Activated CD4-positive, alpha-beta T cell treated with anti-CD3 and anti-CD28 coated beads for 1 hour (primary cell): ENCODE measurements around the gene PTPRN2.
"Not testable (repeated sequence)": the region's sequence is repeated elsewhere in the genome, so short reads cannot be mapped to it uniquely, and the experiment has no call there.

Experiments used
- DNase-seq: peaks from one replicate; pipeline ENCODE4 v3.0.0-alpha.2; 2020

PTPRN2 gene

GRCh38 chr7:158530800-158531609 lies 56.6 kb downstream of the PTPRN2 start:
- no peak for DNase-seq

- no peak for DNase-seq
Observed at GRCh38 chr7:158529181-158530096, 58.2 kb downstream of the PTPRN2 start.

- no peak for DNase-seq
Observed at GRCh38 chr7:158527915-158528502, 59.6 kb downstream of the PTPRN2 start.

- no peak for DNase-seq
Observed at GRCh38 chr7:158527495-158527894, 60.1 kb downstream of the PTPRN2 start.

- DNase-seq, result no peak
Observed at GRCh38 chr7:158527038-158527437, 60.6 kb downstream of the PTPRN2 start.

- DNase-seq, result no peak
Observed at GRCh38 chr7:158526531-158526930, 61.1 kb downstream of the PTPRN2 start.

GRCh38 chr7:158525648-158526484 lies 61.8 kb downstream of the PTPRN2 start:
- no peak for DNase-seq

- DNase-seq, result no peak
Observed at GRCh38 chr7:158524749-158525635, 62.6 kb downstream of the PTPRN2 start.

- not testable (repeated sequence) for DNase-seq
Observed at GRCh38 chr7:158524286-158524685, 63.3 kb downstream of the PTPRN2 start.

GRCh38 chr7:158523877-158524276 lies 63.7 kb downstream of the PTPRN2 start:
- DNase-seq, result not testable (repeated sequence)

- not testable (repeated sequence) for DNase-seq
Observed at GRCh38 chr7:158523165-158523856, 64.3 kb downstream of the PTPRN2 start.

GRCh38 chr7:158521795-158522194 lies 65.8 kb downstream of the PTPRN2 start:
- not testable (repeated sequence) for DNase-seq

- DNase-seq, result no peak
Observed at GRCh38 chr7:158520825-158521224, 66.8 kb downstream of the PTPRN2 start.

- DNase-seq, result no peak
Observed at GRCh38 chr7:158519633-158520174, 67.9 kb downstream of the PTPRN2 start.

GRCh38 chr7:158518980-158519632 lies 68.5 kb downstream of the PTPRN2 start:
- DNase-seq, result no peak

GRCh38 chr7:158517571-158517970 lies 70.1 kb downstream of the PTPRN2 start:
- DNase-seq, result no peak

GRCh38 chr7:158517072-158517471 lies 70.6 kb downstream of the PTPRN2 start:
- no peak for DNase-seq

GRCh38 chr7:158516524-158516923 lies 71.1 kb downstream of the PTPRN2 start:
- DNase-seq, result no peak

- no peak for DNase-seq
Observed at GRCh38 chr7:158512869-158513268, 74.8 kb downstream of the PTPRN2 start.

GRCh38 chr7:158512042-158512441 lies 75.6 kb downstream of the PTPRN2 start:
- no peak for DNase-seq
